Esophagus (tissue), 2 donors: ENCODE data around the gene SYT9. TPM values are rescaled to one million over a fixed set of nuclear protein-coding genes. Genes with fewer than 3 reads are reported as not detected.

Experiments used
- H3K27ac ChIP-seq, 2 donors: one replicate each; pipeline ENCODE4 v1.5.1; 2013; ENCODE audit warnings: low read depth in 2 of 2, mild to moderate bottlenecking in 2 of 2, inconsistent platforms in 1 of 2, low read length in 1 of 2, moderate library complexity in 1 of 2
- H3K27me3 ChIP-seq, 2 donors: one replicate each; pipeline ENCODE4 v1.6.1; 2013; ENCODE audit warnings: low read length in 2 of 2, control low read depth in 1 of 2, mild to moderate bottlenecking in 1 of 2; ENCODE audit not compliant: insufficient read depth in 2 of 2, control insufficient read depth in 1 of 2
- H3K36me3 ChIP-seq, 2 donors: one replicate each; pipeline ENCODE4 v1.6.1; 2013; ENCODE audit warnings: low read length in 1 of 2; ENCODE audit not compliant: control insufficient read depth in 2 of 2, insufficient read depth in 2 of 2
- H3K4me1 ChIP-seq, 2 donors: one replicate each; pipeline ENCODE4 v1.6.1; 2013; ENCODE audit warnings: low read length in 1 of 2; ENCODE audit not compliant: control insufficient read depth in 2 of 2, insufficient read depth in 2 of 2
- H3K4me3 ChIP-seq, 2 donors: one replicate each; pipeline ENCODE4 v1.5.1; 2013; ENCODE audit warnings: low read length in 2 of 2, mild to moderate bottlenecking in 2 of 2, low read depth in 1 of 2, moderate library complexity in 1 of 2
- H3K9me3 ChIP-seq, 2 donors: one replicate each; pipeline ENCODE4 v1.6.1; 2013; ENCODE audit warnings: mild to moderate bottlenecking in 2 of 2, low read depth in 1 of 2, low read length in 1 of 2, moderate library complexity in 1 of 2; ENCODE audit not compliant: control insufficient read depth in 2 of 2, insufficient read depth in 1 of 2
- WGBS, 2 donors: extraction: QIAGEN DNeasy Blood & Tissue Kit; methylation state at CpG; one replicate each; pipeline ENCODE4 v1.1.7; 2013; 5-methylcytosine and 5-hydroxymethylcytosine counted together
- polyA plus RNA-seq, 2 donors: library from polyadenylated mRNA; stranded (reverse); fragments of 200-250 nt; gene quantifications; one replicate each; pipeline ENCODE4 v1.2.3, GENCODE V29; 2013
- donor health status: healthy with polysubstance abuse.
- donor health status: Bipolar disorder and iron deficiency.

The SYT9 gene
- polyA plus RNA-seq, 2 donors: 0.01 to 0.02 TPM

- Histone ChIP-seq H3K27ac (no peak overlapping the region), H3K27me3 (no peaks in the 10 kb centered on the region), H3K4me3 (no peak overlapping the region), H3K36me3 (no peaks in the 10 kb centered on the region), H3K9me3 (no peaks in the 10 kb centered on the region), H3K4me1 (no peaks in the 10 kb centered on the region)
- WGBS, 2 donors: 75% methylated on average over 2 of the region's 2 CpGs
Observed at GRCh38 chr11:7291100-7291829, 39.6 kb downstream of the SYT9 start.

GRCh38 chr11:7292922-7293321 is 41.2 kb downstream of the SYT9 start:
- H3K4me1 ChIP-seq: no peaks in the 10 kb centered on the region
- 70 to 73% methylated on average over 2 of the region's 2 CpGs for WGBS, 2 donors
- no peak overlapping the region for H3K4me3 ChIP-seq
- H3K36me3 ChIP-seq: no peaks in the 10 kb centered on the region
- no peaks in the 10 kb centered on the region for H3K9me3 ChIP-seq
- H3K27me3 ChIP-seq: no peaks in the 10 kb centered on the region
- no peak overlapping the region for H3K27ac ChIP-seq

- Histone ChIP-seq H3K4me1 (no peaks in the 10 kb centered on the region), H3K9me3 (peaks cover 0 to 4% of the 10 kb centered on the region in 2 donors), H3K27ac (no peak overlapping the region), H3K4me3 (no peak overlapping the region), H3K36me3 (no peaks in the 10 kb centered on the region), H3K27me3 (no peaks in the 10 kb centered on the region)
- 78 to 79% methylated on average over 3 of the region's 3 CpGs for WGBS, 2 donors
Observed at GRCh38 chr11:7299393-7299792, 47.7 kb downstream of the SYT9 start.

- 52 to 54% methylated on average over 2 of the region's 2 CpGs for WGBS, 2 donors
- Histone ChIP-seq H3K9me3 (peaks cover 0 to 4% of the 10 kb centered on the region in 2 donors), H3K4me3 (no peak overlapping the region), H3K36me3 (no peaks in the 10 kb centered on the region), H3K27me3 (no peaks in the 10 kb centered on the region), H3K4me1 (no peaks in the 10 kb centered on the region), H3K27ac (no peak overlapping the region)
Observed at GRCh38 chr11:7300281-7300680, 48.6 kb downstream of the SYT9 start.

- peaks cover 0 to 4% of the 10 kb centered on the region in 2 donors for H3K9me3 ChIP-seq
- no peaks in the 10 kb centered on the region for H3K27me3 ChIP-seq
- WGBS, 2 donors: 90 to 92% methylated on average over 11 of the region's 11 CpGs
- no peak overlapping the region for H3K27ac ChIP-seq
- H3K36me3 ChIP-seq: no peaks in the 10 kb centered on the region
- no peaks in the 10 kb centered on the region for H3K4me1 ChIP-seq
- H3K4me3 ChIP-seq: no peak overlapping the region
Observed at GRCh38 chr11:7303146-7303545, 51.4 kb downstream of the SYT9 start.

- Histone ChIP-seq H3K27me3 (no peaks in the 10 kb centered on the region), H3K9me3 (peaks cover 0 to 4% of the 10 kb centered on the region in 2 donors), H3K36me3 (no peaks in the 10 kb centered on the region), H3K4me3 (no peak overlapping the region), H3K4me1 (no peaks in the 10 kb centered on the region), H3K27ac (no peak overlapping the region)
- WGBS, 2 donors: 83 to 90% methylated on average over 2 of the region's 2 CpGs
Observed at GRCh38 chr11:7306900-7307299, 55.2 kb downstream of the SYT9 start.

GRCh38 chr11:7307836-7308235 is 56.1 kb downstream of the SYT9 start:
- Histone ChIP-seq H3K27me3 (no peaks in the 10 kb centered on the region), H3K27ac (no peak overlapping the region), H3K4me1 (no peaks in the 10 kb centered on the region), H3K9me3 (peaks cover 0 to 4% of the 10 kb centered on the region in 2 donors), H3K4me3 (no peak overlapping the region), H3K36me3 (no peaks in the 10 kb centered on the region)
- WGBS, 2 donors: 78 to 82% methylated on average over 2 of the region's 2 CpGs

- no peaks in the 10 kb centered on the region for H3K4me1 ChIP-seq
- 38% methylated on average over 3 of the region's 3 CpGs for WGBS, 2 donors
- H3K36me3 ChIP-seq: no peaks in the 10 kb centered on the region
- no peak overlapping the region for H3K4me3 ChIP-seq
- H3K27ac ChIP-seq: no peak overlapping the region
- no peaks in the 10 kb centered on the region for H3K27me3 ChIP-seq
- no peaks in the 10 kb centered on the region for H3K9me3 ChIP-seq
Observed at GRCh38 chr11:7311903-7312302, 60.2 kb downstream of the SYT9 start.

GRCh38 chr11:7314811-7315604 is 63.3 kb downstream of the SYT9 start:
- WGBS, 2 donors: 70 to 72% methylated on average over 4 of the region's 4 CpGs
- Histone ChIP-seq H3K4me3 (no peak overlapping the region), H3K27me3 (no peaks in the 10 kb centered on the region), H3K36me3 (no peaks in the 10 kb centered on the region), H3K27ac (no peak overlapping the region), H3K9me3 (no peaks in the 10 kb centered on the region), H3K4me1 (no peaks in the 10 kb centered on the region)
